OCI-LY7 (cell line): ENCODE data around the gene CCDC148.

ENCODE experiments used
- EZH2phosphoT487 ChIP-seq: fragments of 200-600 bp; sonication (generic); IDR thresholded peaks from 2 replicates; pipeline ENCODE4 v1.6.1; 2018; ENCODE audit warnings: low read depth, borderline replicate concordance, mild to moderate bottlenecking, mixed run types, antibody characterized with exemption, low read length, moderate library complexity, mixed read lengths
- TF ChIP-seq, protein P1 (sequence below): fragments of 200-600 bp; sonication (generic); conservative IDR thresholded peaks from 2 replicates; pipeline ENCODE4 v1.5.1; 2014; ENCODE audit warnings: mild to moderate bottlenecking, antibody characterized with exemption, low read length, moderate library complexity, mixed read lengths

DNA sequence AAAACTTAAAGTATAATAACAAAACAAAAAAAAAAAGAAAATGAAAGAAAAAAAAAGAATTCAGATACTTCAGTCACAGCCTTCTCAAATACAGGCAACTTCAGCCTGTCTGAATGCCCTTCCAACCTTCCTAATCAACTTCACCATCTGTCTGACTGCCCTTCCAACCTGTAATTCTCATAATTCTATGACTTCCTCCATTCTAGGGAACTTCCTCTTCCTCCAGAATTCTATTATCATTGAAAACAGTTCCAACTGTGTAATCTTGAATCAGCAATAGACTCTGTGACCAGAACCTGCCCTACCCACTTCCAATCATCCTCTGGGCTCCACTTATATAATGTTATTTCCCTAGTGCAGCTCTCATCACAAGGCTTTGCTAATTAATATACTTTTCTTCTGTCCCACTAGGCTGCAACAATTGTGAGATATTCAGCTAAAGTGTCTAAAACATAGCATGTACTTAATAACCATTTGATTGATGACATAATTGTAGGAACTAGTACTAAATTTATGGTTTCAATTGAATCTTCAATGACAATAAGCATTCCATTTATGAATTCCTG lies 227.5 kb downstream of the CCDC148 start:
- TF ChIP-seq, protein P1, sequence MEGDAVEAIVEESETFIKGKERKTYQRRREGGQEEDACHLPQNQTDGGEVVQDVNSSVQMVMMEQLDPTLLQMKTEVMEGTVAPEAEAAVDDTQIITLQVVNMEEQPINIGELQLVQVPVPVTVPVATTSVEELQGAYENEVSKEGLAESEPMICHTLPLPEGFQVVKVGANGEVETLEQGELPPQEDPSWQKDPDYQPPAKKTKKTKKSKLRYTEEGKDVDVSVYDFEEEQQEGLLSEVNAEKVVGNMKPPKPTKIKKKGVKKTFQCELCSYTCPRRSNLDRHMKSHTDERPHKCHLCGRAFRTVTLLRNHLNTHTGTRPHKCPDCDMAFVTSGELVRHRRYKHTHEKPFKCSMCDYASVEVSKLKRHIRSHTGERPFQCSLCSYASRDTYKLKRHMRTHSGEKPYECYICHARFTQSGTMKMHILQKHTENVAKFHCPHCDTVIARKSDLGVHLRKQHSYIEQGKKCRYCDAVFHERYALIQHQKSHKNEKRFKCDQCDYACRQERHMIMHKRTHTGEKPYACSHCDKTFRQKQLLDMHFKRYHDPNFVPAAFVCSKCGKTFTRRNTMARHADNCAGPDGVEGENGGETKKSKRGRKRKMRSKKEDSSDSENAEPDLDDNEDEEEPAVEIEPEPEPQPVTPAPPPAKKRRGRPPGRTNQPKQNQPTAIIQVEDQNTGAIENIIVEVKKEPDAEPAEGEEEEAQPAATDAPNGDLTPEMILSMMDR, result no peak
- no peak for TF ChIP-seq EZH2phosphoT487
